ENCODE data around the gene RASAL2.
"Not testable (repeated sequence)": the region's sequence is repeated elsewhere in the genome, so short reads cannot be mapped to it uniquely, and the experiment has no call there.

Gene RASAL2

GRCh38 chr1:178495741-178496409 is 402.0 kb downstream of the RASAL2 start:
- DNase-seq = no peak

DNA sequence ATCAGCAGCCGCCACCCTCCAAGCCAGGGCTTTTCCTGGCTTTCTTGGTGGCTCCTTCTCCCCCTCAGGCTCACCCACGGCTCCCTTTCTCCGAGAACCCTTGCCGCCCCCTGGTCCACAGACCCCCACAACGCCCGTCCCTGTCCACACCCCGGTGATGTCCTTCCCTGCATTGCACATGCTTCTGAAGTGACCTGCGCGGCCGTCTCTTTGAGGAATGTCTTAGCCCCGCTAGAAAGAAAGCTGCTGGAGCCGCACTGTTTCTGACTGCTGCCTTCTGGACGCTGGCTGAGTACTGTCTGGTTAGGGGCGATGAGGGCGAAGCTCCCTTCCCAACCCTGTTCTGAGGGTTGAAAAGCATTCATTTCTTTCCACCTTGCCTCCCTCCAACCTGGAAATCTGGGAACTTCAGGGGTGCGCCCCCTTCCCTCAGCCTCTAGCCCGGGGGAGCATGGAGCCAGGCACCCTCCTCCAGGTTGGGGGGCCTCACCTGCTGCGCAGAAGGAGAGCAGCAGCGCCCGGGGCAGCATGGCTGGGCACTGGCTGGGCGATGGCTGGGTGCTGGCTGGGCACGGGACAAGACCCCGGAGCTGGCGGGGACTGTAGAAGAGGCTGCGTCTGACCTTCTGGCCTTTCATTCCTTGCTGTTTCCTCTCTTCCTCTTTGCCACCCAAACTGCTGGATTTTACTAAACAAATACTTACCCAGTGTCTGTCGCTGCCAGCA is 402.7 kb downstream of the RASAL2 start, which contains the start of gene CLEC20A:
CLEC20A (minus strand) TSS at position 555 of the 726 bp plus-strand sequence; CDS start at position 530, 25 bp downstream.
- no peak for DNase-seq

DNA sequence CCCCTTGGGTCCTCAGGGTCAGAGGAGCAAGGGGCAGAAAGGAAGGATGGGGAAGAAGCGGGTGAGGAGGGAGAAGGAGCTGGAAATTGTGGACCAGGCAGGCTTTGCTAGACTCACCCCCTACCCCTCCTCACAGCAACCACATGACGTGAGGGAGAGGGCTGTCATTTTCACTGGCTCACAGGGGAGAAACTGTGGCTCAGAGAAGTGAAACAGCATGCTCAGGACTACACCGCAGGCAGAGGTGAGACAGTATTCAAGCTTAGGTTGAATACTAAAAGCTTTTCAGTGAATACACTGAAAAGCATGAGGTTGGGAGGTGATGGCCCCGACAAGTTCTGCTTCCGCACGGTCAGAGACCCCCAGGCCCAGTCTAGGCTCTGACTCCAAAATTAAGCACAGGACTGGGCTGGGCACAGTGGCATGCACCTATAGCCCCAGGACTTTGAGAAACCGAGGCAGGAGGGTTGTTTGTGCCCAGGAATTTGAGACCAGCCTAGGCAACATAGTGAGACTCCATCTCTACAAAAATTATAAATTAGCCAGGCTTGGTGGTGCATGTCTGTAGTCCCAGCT is 404.1 kb downstream of the RASAL2 start:
- no peak for DNase-seq

GRCh38 chr1:178498896-178499675 is 405.2 kb downstream of the RASAL2 start:
- no peak for DNase-seq

DNA sequence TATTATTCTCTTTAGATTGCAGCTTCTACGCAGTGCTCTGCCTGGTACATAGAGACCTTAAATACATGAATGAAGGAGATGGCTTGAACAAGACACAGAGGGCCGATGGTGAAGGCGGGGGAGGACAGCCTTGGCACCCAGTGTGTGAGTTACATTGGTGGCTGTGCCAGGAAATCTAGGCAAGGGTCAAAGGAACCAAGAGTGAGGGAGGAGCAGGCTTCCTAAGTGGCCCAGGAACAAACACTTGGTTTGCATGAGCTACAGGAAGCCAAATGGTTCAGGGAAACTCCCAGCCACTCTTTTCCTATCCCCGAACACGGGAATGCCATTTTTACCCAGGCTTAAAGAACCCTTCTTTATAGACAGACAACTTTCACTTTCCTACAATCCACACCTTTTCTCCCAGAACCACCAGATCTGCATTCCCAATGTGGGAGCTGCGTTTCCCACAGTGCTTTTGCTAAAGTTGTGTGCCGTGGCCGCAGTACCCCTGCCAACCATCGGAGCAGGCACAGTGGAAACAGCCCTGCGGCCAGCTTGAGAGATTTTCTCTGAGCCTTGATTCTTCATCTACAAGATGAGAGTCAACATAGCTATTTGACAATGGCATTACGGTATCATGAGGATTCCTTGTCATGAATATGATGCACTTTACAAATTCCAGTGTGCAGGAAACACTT is 406.3 kb downstream of the RASAL2 start:
- no peak for DNase-seq

GRCh38 chr1:178500936-178501554 is 407.1 kb downstream of the RASAL2 start:
- no peak for DNase-seq

DNA sequence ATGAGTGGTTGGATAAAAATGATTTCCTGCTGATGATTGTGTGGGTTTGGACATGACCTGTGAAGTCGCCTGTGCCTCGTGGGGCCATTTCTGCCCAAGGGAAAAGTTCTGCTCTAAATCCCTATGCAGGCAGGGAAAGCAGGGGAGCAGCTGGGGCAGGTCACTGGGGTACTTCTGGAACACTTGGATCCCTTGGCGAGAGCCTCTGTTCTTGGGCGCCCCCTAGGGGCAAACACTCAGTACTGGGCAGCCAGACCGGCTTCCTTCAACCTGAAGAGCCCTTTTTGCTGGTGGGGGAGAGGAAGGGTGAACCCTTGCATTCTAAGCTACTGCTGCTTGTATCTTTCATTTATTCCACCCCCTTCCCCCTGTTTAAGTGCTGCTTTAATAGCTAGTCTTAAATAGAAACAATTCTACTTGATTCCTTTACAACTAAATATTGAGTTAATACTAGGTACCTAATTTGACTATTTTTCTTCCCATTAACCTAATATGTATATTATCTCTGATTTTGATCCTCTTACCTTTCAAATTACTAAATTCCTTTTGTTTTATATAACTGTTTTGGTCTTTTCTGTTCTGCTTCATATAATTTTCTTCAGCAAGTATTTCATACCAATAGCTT is 407.9 kb downstream of the RASAL2 start:
- DNase-seq = peak; percentile 65

DNA sequence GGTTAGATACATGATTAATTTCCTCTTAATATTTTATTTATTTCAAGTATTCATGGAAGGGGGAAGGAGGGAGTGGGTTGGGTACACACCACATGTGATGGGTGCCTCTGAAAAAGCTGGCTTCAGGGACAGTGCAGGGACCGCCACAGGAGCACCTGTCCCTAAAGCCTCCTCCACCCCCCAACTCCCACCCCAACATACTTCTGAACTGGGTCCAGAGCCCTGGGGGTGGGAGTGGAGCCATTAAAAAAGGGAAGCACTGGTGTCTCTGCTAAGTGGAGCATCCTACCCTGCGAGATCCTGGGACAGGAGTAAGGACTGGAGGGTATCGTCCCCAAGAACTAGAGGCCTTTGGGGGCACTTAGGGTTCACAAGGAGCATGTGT is 408.4 kb downstream of the RASAL2 start:
- no peak for DNase-seq

- DNase-seq = no peak
These were observed 409.0 kb downstream of the RASAL2 start for GRCh38 chr1:178502856-178503255.

GRCh38 chr1:178503316-178503715 is 409.4 kb downstream of the RASAL2 start:
- not testable (repeated sequence) for DNase-seq

DNA sequence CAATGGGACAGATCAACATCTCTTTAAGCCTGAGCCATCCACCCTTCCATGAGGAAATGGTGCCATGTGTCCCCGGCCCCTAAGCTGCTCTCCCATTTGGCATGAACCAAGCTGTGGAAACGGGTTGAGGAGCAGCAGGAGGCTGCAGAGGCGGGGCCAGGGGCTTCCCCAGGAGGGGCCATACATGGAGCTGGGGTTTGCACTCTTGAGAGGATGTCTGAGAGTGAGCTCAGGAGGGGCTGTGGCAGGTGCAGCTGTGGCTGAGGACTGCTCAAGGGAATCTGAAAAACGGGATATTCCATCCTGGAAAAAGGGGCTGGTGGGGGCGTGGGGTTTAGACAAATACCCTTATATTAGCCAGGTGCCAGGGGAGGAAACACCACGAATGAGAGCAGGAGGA is 409.9 kb downstream of the RASAL2 start:
- no peak for DNase-seq

GRCh38 chr1:178504286-178504685 is 410.4 kb downstream of the RASAL2 start:
- no peak for DNase-seq

GRCh38 chr1:178506177-178506576 is 412.3 kb downstream of the RASAL2 start:
- no peak for DNase-seq

DNA sequence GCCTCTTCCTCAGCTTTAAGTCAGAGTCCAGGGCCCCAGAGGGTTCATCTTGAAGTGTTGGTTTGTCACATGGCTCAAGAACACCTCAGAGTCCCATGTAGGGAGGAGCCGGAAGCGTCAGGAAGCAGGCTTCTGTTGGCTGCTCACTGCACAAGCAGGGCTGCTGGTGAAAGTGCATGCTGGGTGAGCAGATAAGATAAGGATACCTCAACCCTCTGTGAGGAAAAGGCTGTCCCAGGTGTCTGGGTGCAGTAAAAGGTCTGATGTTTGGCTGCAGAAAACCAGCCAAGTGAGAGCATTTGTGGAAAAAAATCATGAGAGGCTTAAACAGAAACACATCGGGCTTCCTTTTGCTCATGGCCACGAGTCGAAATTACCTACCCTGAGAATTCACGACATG is 412.8 kb downstream of the RASAL2 start:
- no peak for DNase-seq

- no peak for DNase-seq
These were observed 415.6 kb downstream of the RASAL2 start for GRCh38 chr1:178509414-178510007.

- DNase-seq = no peak
These were observed 416.3 kb downstream of the RASAL2 start for GRCh38 chr1:178510155-178510554.

DNA sequence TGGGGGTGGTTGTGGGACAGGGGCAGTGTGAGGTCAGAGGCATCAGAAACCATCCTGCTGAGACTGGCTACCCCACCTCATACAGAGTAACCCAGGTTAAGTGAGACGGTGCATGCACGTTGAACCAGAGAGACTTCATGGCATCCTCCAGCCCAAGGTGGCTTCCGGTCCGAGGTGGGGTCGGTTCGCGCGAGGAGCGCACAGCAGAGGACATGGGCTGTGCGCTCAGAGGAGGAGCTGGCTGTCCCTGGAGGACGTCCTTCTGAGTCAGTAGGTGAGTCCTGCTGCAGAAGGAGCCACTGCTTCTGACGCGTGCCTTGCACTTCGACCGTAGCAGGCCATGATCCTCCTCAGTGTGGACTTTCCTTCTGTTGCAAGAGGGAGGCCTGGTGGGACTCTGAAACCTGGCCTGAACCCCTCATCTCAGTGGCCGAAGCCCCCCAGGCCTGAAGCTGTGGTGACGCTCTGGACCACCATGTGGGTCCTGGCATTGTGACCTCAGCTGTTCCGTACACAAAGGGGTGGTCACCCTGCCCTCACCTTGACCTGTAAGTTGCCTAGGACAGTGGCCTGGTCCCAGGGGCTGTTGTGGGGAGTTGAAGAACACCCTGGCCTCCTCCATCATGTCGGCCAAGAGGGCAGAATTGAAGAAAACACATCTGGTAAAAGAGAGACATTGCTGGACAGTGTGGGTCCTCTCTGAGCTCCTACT is 418.8 kb downstream of the RASAL2 start, which contains the start of gene TEX35:
TEX35 (plus strand) TSS at position 544 of the 712 bp plus-strand sequence; CDS start at position 624, 80 bp downstream.
- no peak for DNase-seq

DNA sequence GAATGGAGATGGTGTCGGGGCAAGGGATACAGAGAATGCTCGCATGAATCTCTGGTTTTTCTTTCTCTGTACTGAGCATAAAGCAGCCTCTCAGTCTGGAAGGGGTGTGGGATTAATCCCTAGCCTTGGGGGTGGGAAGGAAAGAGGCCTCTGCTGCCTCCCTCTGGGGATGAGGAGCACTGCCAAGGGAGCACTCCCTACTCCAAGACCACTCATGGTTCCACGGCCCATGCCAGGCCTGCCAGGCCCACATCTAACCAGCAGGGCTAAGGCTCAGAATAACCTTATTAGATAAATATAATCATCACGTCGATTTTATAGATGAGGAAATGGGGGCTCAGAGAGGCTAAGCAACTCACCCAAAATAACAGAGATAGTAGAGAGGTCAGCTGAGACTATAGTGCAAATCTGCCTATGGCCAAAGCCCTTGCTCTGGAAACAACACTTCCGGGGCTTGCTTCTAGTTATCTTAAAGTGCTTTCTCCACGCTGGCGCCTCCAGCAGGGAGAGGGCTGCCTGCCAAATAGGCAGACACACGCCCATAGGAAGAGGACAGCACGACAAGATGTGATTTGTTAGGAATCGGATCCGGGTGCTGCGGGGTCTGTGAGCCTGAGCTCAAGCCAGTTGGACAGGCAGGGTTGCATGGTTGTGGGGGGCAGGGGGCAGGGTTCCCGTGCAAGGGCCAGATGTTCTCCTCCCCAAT is 419.5 kb downstream of the RASAL2 start:
- DNase-seq = peak; percentile 65

DNA sequence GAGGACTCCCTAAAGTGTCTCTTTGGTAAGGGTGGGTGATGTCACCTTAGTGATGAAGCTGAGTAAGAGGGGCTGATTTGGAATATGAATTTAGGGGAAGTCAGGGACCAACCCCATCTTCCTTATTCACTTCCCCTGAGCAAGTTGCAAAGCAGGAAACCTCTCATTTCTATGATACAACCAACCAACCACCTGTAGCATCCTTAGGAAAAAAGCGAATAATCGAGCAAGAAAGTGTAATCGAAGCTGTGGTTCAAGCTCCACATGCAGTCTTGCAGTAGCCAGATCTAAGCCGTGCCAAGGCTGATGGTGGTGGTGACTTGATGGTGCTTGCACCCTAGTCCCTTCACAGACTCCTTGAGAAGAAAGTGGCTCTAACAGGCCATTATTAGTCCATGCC is 422.2 kb downstream of the RASAL2 start:
- no peak for DNase-seq

GRCh38 chr1:178518894-178519293 is 425.0 kb downstream of the RASAL2 start:
- DNase-seq = no peak
